ENCODE data around the gene SLC2A5. TPM values are rescaled to one million over a fixed set of nuclear protein-coding genes. Genes with fewer than 3 reads are reported as not detected.

The SLC2A5 gene
- total and polyA plus RNA-seq, 2 of the 4 experiments (the other 2 are of a cell fraction) = 0.03 to 0.18 TPM

- H3K9ac ChIP-seq (ENCODE audit: low read depth, low read length) = no peak overlapping the region
- H3K4me1 ChIP-seq (ENCODE audit: control insufficient read depth, insufficient read depth, low read length) = peaks cover 8% of the 10 kb centered on the region
- ChIA-PET POLR2A (ENCODE audit: unreplicated experiment) (no interaction called here), CTCF (no interaction called here)
- H2AK9ac ChIP-seq (replicated peaks; ENCODE audit: low read depth, low read length, poor library complexity) = no peak overlapping the region
- peaks cover 6% of the 10 kb centered on the region for H3K9me3 ChIP-seq (ENCODE audit: control insufficient read depth, insufficient read depth, low read length)
- intact Hi-C loops (cut with micrococcal nuclease) = no loop called here
- H3K4ac ChIP-seq (ENCODE audit: low read depth, low read length) = no peak overlapping the region
- H3K9me1 ChIP-seq (ENCODE audit: insufficient read depth, low read length) = no peaks in the 10 kb centered on the region
- no peak overlapping the region for H2BK20ac ChIP-seq (ENCODE audit: low read depth, low read length)
- no peaks in the 10 kb centered on the region for H4K20me1 ChIP-seq (ENCODE audit: insufficient read depth, low read length)
- no peak for ATAC-seq (ENCODE audit: low read depth)
- no peak overlapping the region for H3K27ac ChIP-seq (ENCODE audit: insufficient read depth, low read length)
- H3K36me3 ChIP-seq (ENCODE audit: control insufficient read depth, insufficient read depth, low read length) = no peaks in the 10 kb centered on the region
- no peak overlapping the region for H3K23ac ChIP-seq (ENCODE audit: low read depth, low read length)
- no peak overlapping the region for H3K14ac ChIP-seq (replicated peaks; ENCODE audit: low read depth, low read length)
- no peak overlapping the region for H2BK15ac ChIP-seq (ENCODE audit: low read depth, low read length)
- H2BK120ac ChIP-seq (ENCODE audit: low read depth, low read length) = no peak overlapping the region
- no peak overlapping the region for H3K56ac ChIP-seq (ENCODE audit: extremely low read depth, insufficient read depth, low read length)
- no peak overlapping the region for H4K5ac ChIP-seq (ENCODE audit: low read depth, low read length)
- H2BK5ac ChIP-seq (ENCODE audit: low read depth, low read length, poor library complexity, severe bottlenecking) = no peak overlapping the region
- 96% methylated on average over 5 of the region's 12 CpGs; no CpG with 5 or more reads in 1 of the 2 experiments for WGBS, 2 experiments (ENCODE audit: extremely low coverage in 2 of 2, insufficient read length in 1 of 2)
- H2AFZ ChIP-seq (replicated peaks; ENCODE audit: low read length, poor library complexity) = no peak overlapping the region
- no peak overlapping the region for H4K8ac ChIP-seq (ENCODE audit: low read depth in 2 of 2, low read length in 2 of 2)
- DNase-seq = no peak
- no peak overlapping the region; the same call in 1 of the 2 replicates for H2AK5ac ChIP-seq (ENCODE audit: low read depth, low read length)
- dilution Hi-C loops (cut with HindIII; ENCODE audit: low sequenced_read_pairs, unreplicated experiment) = no loop called here
- H4K91ac ChIP-seq (ENCODE audit: insufficient read depth, low read depth, low read length) = no peak overlapping the region
- no peak for TF ChIP-seq BHLHE40 (IDR thresholded peaks at IDR 0.05; ENCODE audit: low read depth, low read length)
- no TSS peak for BruUV-seq (replicated peaks)
- no peaks in the 10 kb centered on the region for H3K79me1 ChIP-seq (ENCODE audit: low read depth in 1 of 2, low read length in 2 of 2)
- H3K4me3 ChIP-seq (ENCODE audit: insufficient read depth, low read depth, low read length) = no peak overlapping the region
- peaks cover 37% of the 10 kb centered on the region for H3K27me3 ChIP-seq (ENCODE audit: control insufficient read depth, insufficient read depth, low read length)
- H3K4me2 ChIP-seq (ENCODE audit: low read depth, low read length) = no peak overlapping the region
- in situ Hi-C loops (cut with MboI; ENCODE audit: low sequenced_read_pairs) = no loop called here
- H3K18ac ChIP-seq (ENCODE audit: low read depth, low read length) = no peak overlapping the region
Measured at GRCh38 chr1:9087411-9088125, 18.1 kb upstream of the SLC2A5 start.
